Activated B cell treated with CpG ODN at 0.5 μM for 24 hours (primary cell): ENCODE results near the gene ERAL1. TPM values are rescaled to one million over a fixed set of nuclear protein-coding genes. Genes with fewer than 3 reads are reported as not detected.

Experiments used
- ATAC-seq: fragments of 200-7000 bp; cut with Tn5 transposase; one replicate; pipeline ENCODE4 v1.10.0; 2021; ENCODE audit warnings: low read depth, mild to moderate bottlenecking, moderate library complexity
- CTCF ChIA-PET: fragments of 350-600 bp; sonication (Branson Sonifier 250); formaldehyde crosslinking; loops from one replicate; lab custom pipeline; 2021; ENCODE audit warnings: antibody characterized with exemption; lab: Charles Lee
- POLR2A ChIA-PET: fragments of 350-600 bp; sonication (Branson Sonifier 250); formaldehyde crosslinking; loops from one replicate; lab custom pipeline; 2021; ENCODE audit warnings: antibody characterized with exemption; lab: Charles Lee
- DNase-seq: peaks from one replicate; pipeline ENCODE4 v3.0.0; 2022
- H3K27ac Mint-ChIP-seq: one replicate; pipeline ENCODE4 v1.8.0; 2020; ENCODE audit warnings: mixed read lengths
- H3K27me3 Mint-ChIP-seq: one replicate; pipeline ENCODE4 v1.8.0; 2021; ENCODE audit warnings: mixed read lengths
- H3K36me3 Mint-ChIP-seq: one replicate; pipeline ENCODE4 v1.8.0; 2021; ENCODE audit warnings: low read depth, mixed read lengths
- H3K4me1 Mint-ChIP-seq: one replicate; pipeline ENCODE4 v1.8.0; 2021; ENCODE audit warnings: mixed read lengths
- H3K4me3 Mint-ChIP-seq: one replicate; pipeline ENCODE4 v1.8.0; 2020; ENCODE audit warnings: mild to moderate bottlenecking, mixed read lengths
- H3K9me3 Mint-ChIP-seq: one replicate; pipeline ENCODE4 v1.8.0; 2020; ENCODE audit warnings: mixed read lengths
- intact Hi-C: fragments of 100-400 bp; cut with micrococcal nuclease; formaldehyde crosslinking; loops from one replicate; pipeline ENCODE4 v1.15.1; 2024
- total RNA-seq: library from RNA; stranded (reverse); gene quantifications from 2 replicates; pipeline ENCODE4 v1.2.3, GENCODE V29; 2022
- TF ChIP-seq, protein P1 (sequence below): fragments of 200-600 bp; IDR thresholded peaks from one replicate; pipeline ENCODE4 v1.8.0; 2022; ENCODE audit warnings: antibody characterized with exemption, mild to moderate bottlenecking

ERAL1 gene
- total RNA-seq, 1 donor from 2014 or later, result 47.6 TPM

DNA sequence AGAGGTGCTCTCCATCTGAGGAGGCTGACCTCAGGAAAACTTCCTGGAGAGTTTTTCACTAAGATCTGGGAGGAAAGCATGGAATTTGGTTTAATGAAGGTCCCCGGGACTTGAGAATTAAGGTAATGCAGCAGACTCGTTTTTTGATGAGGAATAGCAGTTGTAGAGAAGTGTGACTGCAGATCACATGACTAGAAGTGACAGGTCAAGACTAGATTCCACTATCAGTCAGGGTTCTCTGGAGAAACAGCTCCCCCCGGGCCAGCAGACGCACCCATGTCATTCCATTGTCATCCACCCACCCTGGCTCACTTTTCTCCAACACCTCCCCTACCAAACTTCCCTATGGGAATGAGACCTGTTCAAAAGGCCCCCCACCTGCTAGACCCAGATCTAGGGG is 50.0 kb downstream of the ERAL1 start:
- no peak for DNase-seq
- ChIA-PET CTCF (interaction anchor here (10.4 kb wide), 1 partner anchor 140 kb away, joined by 90 read pairs; no protein-coding TSS in a partner anchor), POLR2A (interaction anchor here (0.9 kb wide), 1 partner anchor 178 kb away, joined by 3 read pairs; no protein-coding TSS in a partner anchor)
- no peak for ATAC-seq
- TF ChIP-seq, protein P1, sequence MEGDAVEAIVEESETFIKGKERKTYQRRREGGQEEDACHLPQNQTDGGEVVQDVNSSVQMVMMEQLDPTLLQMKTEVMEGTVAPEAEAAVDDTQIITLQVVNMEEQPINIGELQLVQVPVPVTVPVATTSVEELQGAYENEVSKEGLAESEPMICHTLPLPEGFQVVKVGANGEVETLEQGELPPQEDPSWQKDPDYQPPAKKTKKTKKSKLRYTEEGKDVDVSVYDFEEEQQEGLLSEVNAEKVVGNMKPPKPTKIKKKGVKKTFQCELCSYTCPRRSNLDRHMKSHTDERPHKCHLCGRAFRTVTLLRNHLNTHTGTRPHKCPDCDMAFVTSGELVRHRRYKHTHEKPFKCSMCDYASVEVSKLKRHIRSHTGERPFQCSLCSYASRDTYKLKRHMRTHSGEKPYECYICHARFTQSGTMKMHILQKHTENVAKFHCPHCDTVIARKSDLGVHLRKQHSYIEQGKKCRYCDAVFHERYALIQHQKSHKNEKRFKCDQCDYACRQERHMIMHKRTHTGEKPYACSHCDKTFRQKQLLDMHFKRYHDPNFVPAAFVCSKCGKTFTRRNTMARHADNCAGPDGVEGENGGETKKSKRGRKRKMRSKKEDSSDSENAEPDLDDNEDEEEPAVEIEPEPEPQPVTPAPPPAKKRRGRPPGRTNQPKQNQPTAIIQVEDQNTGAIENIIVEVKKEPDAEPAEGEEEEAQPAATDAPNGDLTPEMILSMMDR, result no peak
- Mint-ChIP-seq H3K4me1 (peaks cover 24% of the 10 kb centered on the region), H3K27me3 (no peaks in the 10 kb centered on the region), H3K4me3 (no peak overlapping the region), H3K9me3 (no peaks in the 10 kb centered on the region), H3K36me3 (peaks cover 54% of the 10 kb centered on the region), H3K27ac (peak overlapping the region; percentile 1)
- intact Hi-C loops, result loop anchor here (5.0 kb wide), 1 partner anchor 242 kb away; the partner anchor contains the start of genes SDF2 and SUPT6H

DNA sequence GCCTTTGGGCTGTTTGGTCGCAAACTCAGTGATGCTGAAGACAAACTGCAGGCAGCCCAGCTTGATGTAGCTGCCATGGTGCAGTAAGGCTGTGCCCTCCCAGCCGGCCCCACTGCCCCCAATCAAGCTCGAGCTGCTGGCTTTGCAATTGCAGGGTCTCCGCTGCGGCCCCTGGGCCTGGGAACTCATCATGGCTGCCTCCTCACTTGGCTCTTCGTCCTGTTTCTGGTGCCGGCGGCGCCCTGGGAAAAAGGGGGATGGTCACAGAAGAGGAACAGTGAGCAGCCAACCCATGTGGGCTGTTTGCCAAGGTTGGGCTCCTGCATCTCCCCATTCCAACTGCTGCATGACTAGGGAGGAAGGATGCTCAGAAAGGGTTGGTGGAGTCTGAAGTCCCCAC is 51.5 kb downstream of the ERAL1 start:
- H3K9me3 Mint-ChIP-seq, result no peaks in the 10 kb centered on the region
- no peak overlapping the region for H3K27ac Mint-ChIP-seq
- ChIA-PET POLR2A (interaction anchor here (0.6 to 1.0 kb wide), 2 partner anchors 64 to 156 kb away, joined by 3 read pairs; partner anchors contain the start of gene FAM222B), CTCF (interaction anchor here (1.9 to 6.2 kb wide), 4 partner anchors 8 to 180 kb away, joined by 7 to 37 read pairs (median 10); partner anchors contain the start of gene FLOT2)
- no peak for ATAC-seq
- peaks cover 63% of the 10 kb centered on the region for H3K36me3 Mint-ChIP-seq
- peaks cover 14% of the 10 kb centered on the region for H3K4me1 Mint-ChIP-seq
- intact Hi-C loops, result no loop called here
- TF ChIP-seq, protein P1, result no peak
- DNase-seq, result no peak
- H3K27me3 Mint-ChIP-seq, result no peaks in the 10 kb centered on the region
- no peak overlapping the region for H3K4me3 Mint-ChIP-seq

DNA sequence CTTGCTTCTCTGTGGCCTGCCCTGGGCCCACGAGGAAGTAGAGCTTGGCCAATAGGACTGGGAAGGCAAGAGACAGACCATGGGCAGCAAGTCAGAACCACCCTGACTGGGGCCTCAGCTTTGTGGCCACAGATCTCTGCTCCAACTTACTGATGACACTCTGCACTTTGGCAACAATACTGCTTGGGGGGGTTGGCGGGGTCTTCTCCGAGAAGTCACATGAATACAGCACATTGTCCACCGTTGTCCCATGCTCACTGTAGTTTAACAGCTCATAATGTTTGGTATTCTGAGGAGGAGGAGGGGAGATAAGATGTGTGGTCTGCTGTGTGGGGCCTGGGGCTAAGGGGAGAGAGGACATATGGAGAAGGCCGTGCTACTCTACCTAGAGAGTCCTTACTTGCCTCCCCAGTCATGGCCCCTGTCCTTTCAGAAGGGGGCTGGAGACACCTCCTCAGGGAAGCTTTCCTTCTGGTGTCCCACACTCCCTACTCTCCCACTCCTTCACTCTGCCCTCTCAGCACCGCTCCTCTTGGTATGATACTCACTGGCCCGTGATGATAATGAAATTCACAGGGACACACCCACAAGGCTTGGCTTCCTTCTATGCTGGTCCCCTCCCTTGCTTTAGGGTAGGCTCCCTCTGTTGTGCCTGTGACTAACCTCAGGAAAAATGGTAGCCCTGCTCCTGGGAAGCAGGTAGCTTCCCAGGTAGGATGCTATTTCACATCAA is 52.1 kb downstream of the ERAL1 start:
- TF ChIP-seq, protein P1, result no peak
- ATAC-seq (no peak), DNase-seq (no peak)
- H3K27ac Mint-ChIP-seq, result peak overlapping the region; percentile 53
- H3K27me3 Mint-ChIP-seq, result no peaks in the 10 kb centered on the region
- intact Hi-C loops, result no loop called here
- H3K4me3 Mint-ChIP-seq, result no peak overlapping the region
- peaks cover 66% of the 10 kb centered on the region for H3K36me3 Mint-ChIP-seq
- peaks cover 8% of the 10 kb centered on the region for H3K4me1 Mint-ChIP-seq
- H3K9me3 Mint-ChIP-seq, result no peaks in the 10 kb centered on the region
- ChIA-PET POLR2A (interaction anchor here (0.6 kb wide), 1 partner anchor 157 kb away, joined by 3 read pairs; no protein-coding TSS in a partner anchor), CTCF (interaction anchor here (0.7 to 6.2 kb wide), 5 partner anchors 9 to 258 kb away, joined by 3 to 37 read pairs (median 10); partner anchors contain the start of gene FLOT2)

DNA sequence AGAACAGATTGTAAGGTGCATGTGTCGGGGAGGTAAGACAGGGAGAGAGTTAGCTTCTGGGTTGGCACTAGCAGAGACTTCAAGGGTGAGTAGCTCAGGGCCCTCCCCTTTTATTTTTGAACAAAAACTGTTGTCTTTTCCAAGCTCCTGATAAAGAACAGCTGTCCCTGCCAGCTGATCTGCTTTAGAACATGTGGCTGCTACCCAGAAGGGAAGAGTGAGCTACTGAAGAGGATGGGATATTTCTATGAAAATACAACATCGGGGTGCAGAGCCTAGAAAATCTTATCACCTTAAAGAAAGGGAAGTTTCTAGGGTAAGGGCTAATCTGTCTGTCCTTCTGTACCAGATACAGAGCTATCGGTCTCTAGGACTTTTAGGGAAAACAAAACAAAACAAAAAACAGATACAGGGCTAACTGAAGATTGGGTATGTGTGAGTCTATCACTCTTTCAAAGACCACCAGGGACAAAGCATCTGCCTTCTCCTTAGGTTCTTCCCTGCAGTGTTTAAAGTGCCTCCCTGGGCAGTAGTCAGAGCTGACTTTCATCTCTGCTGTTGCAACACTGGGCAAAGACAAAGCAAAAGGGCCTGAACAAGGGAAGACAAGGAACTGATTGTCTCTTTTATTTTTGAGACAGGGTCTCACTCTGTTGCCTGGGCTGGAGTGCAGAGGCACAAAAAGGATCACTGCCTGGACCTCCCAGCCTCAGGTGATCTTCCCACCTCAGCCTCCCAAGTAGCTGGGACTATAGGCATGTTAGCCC is 53.1 kb downstream of the ERAL1 start:
- ATAC-seq (no peak), DNase-seq (no peak)
- Mint-ChIP-seq H3K27me3 (no peaks in the 10 kb centered on the region), H3K4me1 (peaks cover 4% of the 10 kb centered on the region), H3K27ac (peak overlapping the region; percentile 4), H3K36me3 (peaks cover 73% of the 10 kb centered on the region), H3K9me3 (no peaks in the 10 kb centered on the region), H3K4me3 (no peak overlapping the region)
- ChIA-PET POLR2A (no interaction called here), CTCF (interaction anchor here (0.7 to 6.2 kb wide), 5 partner anchors 8 to 259 kb away, joined by 3 to 37 read pairs (median 10); partner anchors contain the start of gene FLOT2)
- TF ChIP-seq, protein P1, result no peak
- intact Hi-C loops, result no loop called here
